Kidney (tissue), 14 donors: ENCODE results near the gene TMEM132C. TPM values are rescaled to one million over a fixed set of nuclear protein-coding genes. Genes with fewer than 3 reads are reported as not detected.
A peak's percentile ranks its signal among the peaks of the same experiment; 100 is the strongest.

Experiments
- DNase-seq, 5 donors: peaks; one replicate each; pipeline ENCODE4 v3.0.0-alpha.2; 2013 to 2020
- FAIRE-seq: peaks from 2 replicates; lab custom pipeline; 2012; peaks lifted over from hg19 to GRCh38; lab: Jason Lieb, UNC
- H3K27ac ChIP-seq, 2 donors: one replicate each; pipeline ENCODE4 v1.7.0; 2013; ENCODE audit warnings: low read depth in 2 of 2, low read length in 2 of 2, inconsistent platforms in 1 of 2
- H3K27me3 ChIP-seq: one replicate; pipeline ENCODE4 v1.7.1; 2013; ENCODE audit warnings: low read length, inconsistent platforms; ENCODE audit not compliant: control insufficient read depth, insufficient read depth
- H3K36me3 ChIP-seq, 3 donors: one replicate each; pipeline versions ENCODE4 v1.7.0 to v1.7.1; 2013; ENCODE audit warnings: low read length in 3 of 3, control low read depth in 1 of 3, inconsistent platforms in 1 of 3; ENCODE audit not compliant: insufficient read depth in 3 of 3, control insufficient read depth in 2 of 3
- H3K4me1 ChIP-seq, 3 donors: one replicate each; pipeline versions ENCODE4 v1.7.0 to v1.7.1; 2013; ENCODE audit warnings: low read length in 3 of 3, inconsistent platforms in 1 of 3, low read depth in 1 of 3; ENCODE audit not compliant: control insufficient read depth in 2 of 3, insufficient read depth in 2 of 3
- H3K4me3 ChIP-seq, 3 donors: one replicate each; pipeline versions ENCODE4 v1.7.0 to v1.8.1; 2013; ENCODE audit warnings: low read length in 3 of 3, control low read depth in 1 of 3, inconsistent platforms in 1 of 3
- H3K9ac ChIP-seq, 3 donors: one replicate each; pipeline versions ENCODE4 v1.7.0 to v1.7.1; 2013; ENCODE audit warnings: low read length in 3 of 3, control low read depth in 1 of 3, inconsistent platforms in 1 of 3
- H3K9me3 ChIP-seq, 3 donors: one replicate each; pipeline versions ENCODE4 v1.7.0 to v1.7.1; 2013; ENCODE audit warnings: low read length in 3 of 3, control low read depth in 1 of 3, inconsistent platforms in 1 of 3; ENCODE audit not compliant: control insufficient read depth in 2 of 3, insufficient read depth in 1 of 3
- CTCF ChIP-seq: IDR thresholded peaks from 3 replicates; pipeline ENCODE4 v1.5.1; 2012; ENCODE audit warnings: mild to moderate bottlenecking, moderate library complexity, borderline replicate concordance; ENCODE audit not compliant: insufficient read depth; ENCODE audit errors: extremely low read depth
- intact Hi-C: fragments of 100-400 bp; cut with DNase I; formaldehyde crosslinking; loops from one replicate; pipeline ENCODE4 v1.11.1; 2022
- polyA plus RNA-seq: library from polyadenylated mRNA; stranded (reverse); fragments of 350-450 nt; fragmentation: Illumina TruSeq; extraction: RNeasy Lipid Tissue Mini Kit (QIAGEN cat#74804); gene quantifications from one replicate; pipeline ENCODE4 v1.2.3, GENCODE V29; 2014; ENCODE audit warnings: low read depth, low replicate concordance; ENCODE audit not compliant: insufficient read depth
- total RNA-seq: library from RNA; stranded (reverse); fragmentation: NEBNext Ultra II Directional; extraction: Animal tissue kit (Norgen Biotek cat#: 25700); gene quantifications from one replicate; pipeline ENCODE4 v1.2.1, GENCODE V29; 2021
- donor health status: control.
- donor health status: control.
- donor health status: control.
- donor health status: control.
- donor health status: control.
- donor health status: DM: yes; HTN: yes; CAD: no.
- donor health status: Normal renal cell carcinoma (clear cell type).

The TMEM132C gene
- total and polyA plus RNA-seq, 2 donors from 2014 or later: 0.28 to 0.75 TPM

- Histone ChIP-seq H3K27me3 (no peaks in the 10 kb centered on the region), H3K4me3 (no peak overlapping the region), H3K4me1 (no peaks in the 10 kb centered on the region), H3K9ac (no peak overlapping the region), H3K27ac (no peak overlapping the region), H3K9me3 (no peaks in the 10 kb centered on the region), H3K36me3 (no peaks in the 10 kb centered on the region)
- DNase-seq (no peak), FAIRE-seq (no peak)
- no peak for TF ChIP-seq CTCF
- intact Hi-C loops: no loop called here
Observed at GRCh38 chr12:128471491-128471890, 204.5 kb downstream of the TMEM132C start.

- Histone ChIP-seq H3K27me3 (no peaks in the 10 kb centered on the region), H3K9me3 (no peaks in the 10 kb centered on the region), H3K9ac (no peak overlapping the region), H3K27ac (no peak overlapping the region), H3K36me3 (no peaks in the 10 kb centered on the region), H3K4me3 (no peak overlapping the region), H3K4me1 (no peaks in the 10 kb centered on the region)
- FAIRE-seq (no peak), DNase-seq (no peak)
- TF ChIP-seq CTCF: no peak
- intact Hi-C loops: no loop called here
Observed at GRCh38 chr12:128474916-128475315, 207.9 kb downstream of the TMEM132C start.

GRCh38 chr12:128476266-128476665 lies 209.3 kb downstream of the TMEM132C start:
- H3K27ac ChIP-seq: no peak overlapping the region
- no peak overlapping the region for H3K4me3 ChIP-seq
- H3K27me3 ChIP-seq: no peaks in the 10 kb centered on the region
- intact Hi-C loops: no loop called here
- no peak overlapping the region for H3K9ac ChIP-seq
- DNase-seq (peak in 2 of 5 donors; percentile 48 to 80), FAIRE-seq (no peak)
- H3K36me3 ChIP-seq: no peaks in the 10 kb centered on the region
- no peak for TF ChIP-seq CTCF
- no peaks in the 10 kb centered on the region for H3K4me1 ChIP-seq
- no peaks in the 10 kb centered on the region for H3K9me3 ChIP-seq
